Ramos (cell line): Measurements from ENCODE around the gene LMAN2.

Experiments
- in situ Hi-C: fragments of 300-500 bp; cut with MboI; formaldehyde crosslinking; loops from one replicate; pipeline ENCODE4 v1.14.3; 2022; ENCODE audit warnings: low sequenced_read_pairs; ENCODE audit not compliant: unreplicated experiment

The LMAN2 gene

GRCh38 chr5:177351392-177352329 is at the start of gene LMAN2:
LMAN2 (minus strand) TSS chr5:177351668; CDS start chr5:177351647, 21 bp downstream.
- in situ Hi-C loops = no loop called here

GRCh38 chr5:177399997-177400868 is 48.8 kb upstream of the LMAN2 start, which contains the start of gene PFN3:
PFN3 (minus strand) TSS chr5:177400661; CDS start chr5:177400576, 85 bp downstream.
- in situ Hi-C loops = loop anchor here (10.0 kb wide), 1 partner anchor 45 kb away; the partner anchor contains the start of gene PRR7

- in situ Hi-C loops = loop anchor here (10.0 kb wide), 1 partner anchor 47 kb away; the partner anchor contains the start of gene PRR7
Measured at GRCh38 chr5:177397875-177398390, 46.5 kb upstream of the LMAN2 start.

- in situ Hi-C loops = loop anchor here (10.0 kb wide), 1 partner anchor 48 kb away; the partner anchor contains the start of gene PRR7
Measured at GRCh38 chr5:177396807-177397206, 45.3 kb upstream of the LMAN2 start.

GRCh38 chr5:177396078-177396477 is 44.6 kb upstream of the LMAN2 start:
- in situ Hi-C loops = loop anchor here (10.0 kb wide), 1 partner anchor 49 kb away; the partner anchor contains the start of gene PRR7

GRCh38 chr5:177393990-177394389 is 42.5 kb upstream of the LMAN2 start:
- in situ Hi-C loops = loop anchor here (10.0 kb wide), 1 partner anchor 51 kb away; the partner anchor contains the start of gene PRR7

- in situ Hi-C loops = loop anchor here (10.0 kb wide), 1 partner anchor 52 kb away; the partner anchor contains the start of gene PRR7
Measured at GRCh38 chr5:177393206-177393765, 41.8 kb upstream of the LMAN2 start.

- in situ Hi-C loops = loop anchor here (10.0 kb wide), 1 partner anchor 52 kb away; the partner anchor contains the start of gene PRR7
Measured at GRCh38 chr5:177392765-177393164, 41.3 kb upstream of the LMAN2 start.

GRCh38 chr5:177390363-177391300 is 39.2 kb upstream of the LMAN2 start:
- in situ Hi-C loops = loop anchor here (10.0 kb wide), 1 partner anchor 54 kb away; the partner anchor contains the start of gene PRR7

GRCh38 chr5:177389241-177390169 is 38.0 kb upstream of the LMAN2 start:
- in situ Hi-C loops = loop anchor here (10.0 kb wide), 1 partner anchor 55 kb away; the partner anchor contains the start of gene PRR7

- in situ Hi-C loops = no loop called here
Measured at GRCh38 chr5:177388521-177389052, 37.1 kb upstream of the LMAN2 start.

GRCh38 chr5:177387405-177387804 is 35.9 kb upstream of the LMAN2 start:
- in situ Hi-C loops = no loop called here

- in situ Hi-C loops = no loop called here
Measured at GRCh38 chr5:177386542-177386941, 35.1 kb upstream of the LMAN2 start.

GRCh38 chr5:177385720-177386119 is 34.3 kb upstream of the LMAN2 start:
- in situ Hi-C loops = no loop called here

GRCh38 chr5:177384134-177384533 is 32.7 kb upstream of the LMAN2 start, which contains the start of gene SLC34A1:
SLC34A1 (plus strand) TSS chr5:177384434; CDS start chr5:177385742, 1,308 bp downstream.
- in situ Hi-C loops = no loop called here

GRCh38 chr5:177383181-177383580 is 31.7 kb upstream of the LMAN2 start:
- in situ Hi-C loops = no loop called here

- in situ Hi-C loops = no loop called here
Measured at GRCh38 chr5:177382423-177383029, 31.1 kb upstream of the LMAN2 start.
